HepG2 (cell line): ENCODE results near the gene SUPT4H1. TPM values are rescaled to one million over a fixed set of nuclear protein-coding genes. Genes with fewer than 3 reads are reported as not detected.

Experiments
- GFI1 ChIP-seq: sonication (generic); formaldehyde crosslinking; IDR thresholded peaks from 2 replicates; pipeline ENCODE4 v1.5.0; 2020; ENCODE audit warnings: missing genetic modification reagents, mild to moderate bottlenecking, borderline replicate concordance
- KDM4B ChIP-seq: sonication (generic); formaldehyde crosslinking; IDR thresholded peaks from 2 replicates; pipeline ENCODE4 v1.4.0; 2020; ENCODE audit warnings: missing genetic modification reagents
- LCORL ChIP-seq, 2 experiments: fragments of 450-650 bp in 1 of 2; sonication (generic) in 1 of 2; formaldehyde crosslinking in 1 of 2; IDR thresholded peaks; 2 replicates each; pipeline versions ENCODE4 v1.5.0 to v1.6.1; 2017 to 2020; ENCODE audit warnings: antibody characterized with exemption in 1 of 2, missing genetic modification reagents in 1 of 2
- REL ChIP-seq: sonication (generic); formaldehyde crosslinking; conservative IDR thresholded peaks from 2 replicates; pipeline ENCODE4 v1.8.0; 2022; ENCODE audit warnings: mild to moderate bottlenecking, missing genetic modification reagents, moderate library complexity
- ZFP36L2 ChIP-seq: sonication (generic); formaldehyde crosslinking; IDR thresholded peaks from 2 replicates; pipeline ENCODE4 v1.4.0; 2020; ENCODE audit warnings: missing genetic modification reagents
- ZFP90 ChIP-seq: sonication (generic); formaldehyde crosslinking; IDR thresholded peaks from 2 replicates; pipeline ENCODE4 v1.8.0; 2022; ENCODE audit warnings: missing genetic modification reagents, mild to moderate bottlenecking, inconsistent platforms, borderline replicate concordance
- ZNF558 ChIP-seq: sonication (generic); formaldehyde crosslinking; IDR thresholded peaks from 2 replicates; pipeline ENCODE4 v1.9.0; 2022; ENCODE audit warnings: mild to moderate bottlenecking, missing genetic modification reagents, borderline replicate concordance
- ZZZ3 ChIP-seq: sonication (generic); formaldehyde crosslinking; IDR thresholded peaks from 2 replicates; pipeline ENCODE4 v1.4.0; 2020; ENCODE audit warnings: missing genetic modification reagents, mild to moderate bottlenecking, borderline replicate concordance
- polyA plus RNA-seq, 8 experiments: library from polyadenylated mRNA; depleted of rRNA in 3 of 8; stranded (reverse) in 7 of 8; unstranded in 1 of 8; fragments of >200 nt; fragmentation: Illumina TruSeq in 4 of 8; extraction: Trizol in 4 of 8; gene quantifications; 2 replicates each; pipeline versions ENCODE4 v1.2.1 to v1.2.3, GENCODE V29; 2011 to 2016; ENCODE audit warnings: low read depth in 4 of 8, missing spikeins in 1 of 8, mixed read lengths in 1 of 8; ENCODE audit not compliant: insufficient read depth in 1 of 8
- total RNA-seq, 5 experiments: library from RNA; depleted of rRNA; stranded (reverse); fragments of >200 nt; fragmentation: Illumina TruSeq; extraction: Trizol; gene quantifications; 2 replicates each; pipeline ENCODE4 v1.2.3, GENCODE V29; 2016; ENCODE audit warnings: low read depth in 1 of 5
- TF ChIP-seq, protein P1 (sequence below): sonication (generic); formaldehyde crosslinking; IDR thresholded peaks from one replicate; pipeline ENCODE4 v1.5.1; 2020; ENCODE audit warnings: mild to moderate bottlenecking, missing genetic modification reagents; ENCODE audit errors: not compliant biosample characterization
- TF ChIP-seq, protein P2 (sequence below): sonication (generic); formaldehyde crosslinking; IDR thresholded peaks from 2 replicates; pipeline ENCODE4 v1.4.0; 2020; ENCODE audit warnings: mild to moderate bottlenecking, missing genetic modification reagents
- TF ChIP-seq, protein P3 (sequence below): sonication (generic); formaldehyde crosslinking; IDR thresholded peaks from 2 replicates; pipeline ENCODE4 v1.4.0; 2020; ENCODE audit warnings: missing genetic modification reagents; ENCODE audit errors: not compliant biosample characterization
- TF ChIP-seq, protein P4 (sequence below): sonication (generic); formaldehyde crosslinking; conservative IDR thresholded peaks from 2 replicates; pipeline ENCODE4 v1.8.0; 2022; ENCODE audit warnings: mild to moderate bottlenecking, moderate library complexity, missing genetic modification reagents
- TF ChIP-seq, protein P5 (sequence below), 2 experiments: fragments of 450-650 bp in 1 of 2; sonication (generic) in 1 of 2; formaldehyde crosslinking; IDR thresholded peaks; 2 replicates each; pipeline versions ENCODE4 v1.5.0 to v1.8.0; 2020 to 2022; ENCODE audit warnings: mild to moderate bottlenecking in 1 of 2, missing genetic modification reagents in 1 of 2

The SUPT4H1 gene
- total and polyA plus RNA-seq, 2 of the 13 experiments (the other 11 are each of a cell fraction or from before 2014, with no cell fraction given), result 155 to 244 TPM

DNA sequence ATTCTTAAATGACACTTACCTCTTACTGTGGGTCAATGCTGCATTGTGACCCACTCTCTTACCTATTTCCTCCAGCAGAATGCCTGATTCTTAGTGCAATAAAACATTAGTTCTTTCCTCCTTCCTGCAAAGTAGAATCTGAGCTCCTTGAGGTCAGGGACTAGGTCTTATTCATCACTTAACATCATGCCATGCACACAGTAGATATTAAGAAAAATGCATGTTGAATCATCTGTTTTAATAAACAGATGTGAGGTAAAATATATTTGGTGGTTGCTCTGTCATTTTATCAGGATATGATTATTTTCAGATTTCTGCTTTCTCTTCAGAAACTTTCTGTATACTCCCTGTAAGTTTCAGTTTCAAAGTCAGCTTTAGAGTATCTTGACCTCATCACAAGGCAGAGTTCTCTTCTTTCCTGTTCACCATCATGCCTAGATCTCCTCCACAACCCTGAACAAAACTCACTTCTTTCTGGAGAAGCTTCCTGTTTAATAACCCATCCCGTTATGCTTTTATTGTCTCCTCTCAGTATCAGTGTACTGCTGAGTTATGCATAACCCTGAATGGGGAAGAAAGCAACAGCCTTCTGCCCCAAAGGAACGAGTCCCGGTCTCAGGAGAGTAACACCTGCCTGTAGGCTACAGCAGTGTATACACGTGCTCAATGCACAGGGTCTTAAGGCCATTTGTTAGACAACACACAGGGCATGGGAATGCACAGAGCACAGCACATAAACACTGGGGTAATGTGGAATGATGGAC is 30.3 kb upstream of the SUPT4H1 start (continued):
- TF ChIP-seq, protein P1, sequence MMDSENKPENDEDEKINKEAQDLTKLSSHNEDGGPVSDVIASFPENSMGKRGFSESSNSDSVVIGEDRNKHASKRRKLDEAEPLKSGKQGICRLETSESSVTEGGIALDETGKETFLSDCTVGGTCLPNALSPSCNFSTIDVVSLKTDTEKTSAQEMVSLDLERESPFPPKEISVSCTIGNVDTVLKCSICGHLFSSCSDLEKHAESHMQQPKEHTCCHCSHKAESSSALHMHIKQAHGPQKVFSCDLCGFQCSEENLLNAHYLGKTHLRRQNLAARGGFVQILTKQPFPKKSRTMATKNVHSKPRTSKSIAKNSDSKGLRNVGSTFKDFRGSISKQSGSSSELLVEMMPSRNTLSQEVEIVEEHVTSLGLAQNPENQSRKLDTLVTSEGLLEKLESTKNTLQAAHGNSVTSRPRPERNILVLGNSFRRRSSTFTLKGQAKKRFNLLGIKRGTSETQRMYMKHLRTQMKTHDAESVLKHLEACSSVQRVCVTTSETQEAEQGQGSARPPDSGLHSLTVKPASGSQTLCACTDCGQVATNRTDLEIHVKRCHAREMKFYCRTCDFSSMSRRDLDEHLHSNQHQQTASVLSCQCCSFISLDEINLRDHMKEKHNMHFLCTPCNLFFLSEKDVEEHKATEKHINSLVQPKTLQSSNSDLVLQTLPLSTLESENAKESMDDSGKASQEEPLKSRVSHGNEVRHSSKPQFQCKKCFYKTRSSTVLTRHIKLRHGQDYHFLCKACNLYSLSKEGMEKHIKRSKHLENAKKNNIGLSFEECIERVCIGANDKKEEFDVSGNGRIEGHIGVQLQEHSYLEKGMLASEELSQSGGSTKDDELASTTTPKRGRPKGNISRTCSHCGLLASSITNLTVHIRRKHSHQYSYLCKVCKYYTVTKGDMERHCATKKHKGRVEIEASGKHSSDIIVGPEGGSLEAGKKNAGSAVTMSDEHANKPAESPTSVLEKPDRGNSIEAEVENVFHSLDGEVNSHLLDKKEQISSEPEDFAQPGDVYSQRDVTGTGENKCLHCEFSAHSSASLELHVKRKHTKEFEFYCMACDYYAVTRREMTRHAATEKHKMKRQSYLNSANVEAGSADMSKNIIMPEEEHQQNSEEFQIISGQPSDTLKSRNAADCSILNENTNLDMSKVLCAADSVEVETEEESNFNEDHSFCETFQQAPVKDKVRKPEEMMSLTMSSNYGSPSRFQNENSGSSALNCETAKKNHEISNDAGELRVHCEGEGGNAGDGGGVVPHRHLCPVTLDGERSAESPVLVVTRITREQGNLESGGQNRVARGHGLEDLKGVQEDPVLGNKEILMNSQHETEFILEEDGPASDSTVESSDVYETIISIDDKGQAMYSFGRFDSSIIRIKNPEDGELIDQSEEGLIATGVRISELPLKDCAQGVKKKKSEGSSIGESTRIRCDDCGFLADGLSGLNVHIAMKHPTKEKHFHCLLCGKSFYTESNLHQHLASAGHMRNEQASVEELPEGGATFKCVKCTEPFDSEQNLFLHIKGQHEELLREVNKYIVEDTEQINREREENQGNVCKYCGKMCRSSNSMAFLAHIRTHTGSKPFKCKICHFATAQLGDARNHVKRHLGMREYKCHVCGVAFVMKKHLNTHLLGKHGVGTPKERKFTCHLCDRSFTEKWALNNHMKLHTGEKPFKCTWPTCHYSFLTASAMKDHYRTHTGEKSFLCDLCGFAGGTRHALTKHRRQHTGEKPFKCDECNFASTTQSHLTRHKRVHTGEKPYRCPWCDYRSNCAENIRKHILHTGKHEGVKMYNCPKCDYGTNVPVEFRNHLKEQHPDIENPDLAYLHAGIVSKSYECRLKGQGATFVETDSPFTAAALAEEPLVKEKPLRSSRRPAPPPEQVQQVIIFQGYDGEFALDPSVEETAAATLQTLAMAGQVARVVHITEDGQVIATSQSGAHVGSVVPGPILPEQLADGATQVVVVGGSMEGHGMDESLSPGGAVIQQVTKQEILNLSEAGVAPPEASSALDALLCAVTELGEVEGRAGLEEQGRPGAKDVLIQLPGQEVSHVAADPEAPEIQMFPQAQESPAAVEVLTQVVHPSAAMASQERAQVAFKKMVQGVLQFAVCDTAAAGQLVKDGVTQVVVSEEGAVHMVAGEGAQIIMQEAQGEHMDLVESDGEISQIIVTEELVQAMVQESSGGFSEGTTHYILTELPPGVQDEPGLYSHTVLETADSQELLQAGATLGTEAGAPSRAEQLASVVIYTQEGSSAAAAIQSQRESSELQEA (CRISPR knock-in tag), result no peak
- TF ChIP-seq, protein P2, sequence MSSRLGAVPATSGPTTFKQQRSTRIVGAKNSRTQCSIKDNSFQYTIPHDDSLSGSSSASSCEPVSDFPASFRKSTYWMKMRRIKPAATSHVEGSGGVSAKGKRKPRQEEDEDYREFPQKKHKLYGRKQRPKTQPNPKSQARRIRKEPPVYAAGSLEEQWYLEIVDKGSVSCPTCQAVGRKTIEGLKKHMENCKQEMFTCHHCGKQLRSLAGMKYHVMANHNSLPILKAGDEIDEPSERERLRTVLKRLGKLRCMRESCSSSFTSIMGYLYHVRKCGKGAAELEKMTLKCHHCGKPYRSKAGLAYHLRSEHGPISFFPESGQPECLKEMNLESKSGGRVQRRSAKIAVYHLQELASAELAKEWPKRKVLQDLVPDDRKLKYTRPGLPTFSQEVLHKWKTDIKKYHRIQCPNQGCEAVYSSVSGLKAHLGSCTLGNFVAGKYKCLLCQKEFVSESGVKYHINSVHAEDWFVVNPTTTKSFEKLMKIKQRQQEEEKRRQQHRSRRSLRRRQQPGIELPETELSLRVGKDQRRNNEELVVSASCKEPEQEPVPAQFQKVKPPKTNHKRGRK, result 0 out of 2 replicates have a peak, but pooled peaks have one; percentile 34
- TF ChIP-seq GFI1 (CRISPR knock-in tag) (no peak), REL (CRISPR knock-in tag) (peak; percentile 22; the same call in 1 of the 2 replicates), ZFP90 (CRISPR knock-in tag) (no peak), ZZZ3 (CRISPR knock-in tag) (no peak), LCORL (IDR thresholded peaks at IDR 0.05) (no peak), LCORL (CRISPR knock-in tag; IDR thresholded peaks at IDR 0.05) (no peak), KDM4B (CRISPR knock-in tag) (no peak), ZFP36L2 (CRISPR knock-in tag) (no peak), ZNF558 (CRISPR knock-in tag) (0 out of 2 replicates have a peak, but pooled peaks have one; percentile 45)
- TF ChIP-seq, protein P3, sequence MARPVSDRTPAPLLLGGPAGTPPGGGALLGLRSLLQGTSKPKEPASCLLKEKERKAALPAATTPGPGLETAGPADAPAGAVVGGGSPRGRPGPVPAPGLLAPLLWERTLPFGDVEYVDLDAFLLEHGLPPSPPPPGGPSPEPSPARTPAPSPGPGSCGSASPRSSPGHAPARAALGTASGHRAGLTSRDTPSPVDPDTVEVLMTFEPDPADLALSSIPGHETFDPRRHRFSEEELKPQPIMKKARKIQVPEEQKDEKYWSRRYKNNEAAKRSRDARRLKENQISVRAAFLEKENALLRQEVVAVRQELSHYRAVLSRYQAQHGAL (CRISPR knock-in tag), result no peak
- TF ChIP-seq, protein P4, sequence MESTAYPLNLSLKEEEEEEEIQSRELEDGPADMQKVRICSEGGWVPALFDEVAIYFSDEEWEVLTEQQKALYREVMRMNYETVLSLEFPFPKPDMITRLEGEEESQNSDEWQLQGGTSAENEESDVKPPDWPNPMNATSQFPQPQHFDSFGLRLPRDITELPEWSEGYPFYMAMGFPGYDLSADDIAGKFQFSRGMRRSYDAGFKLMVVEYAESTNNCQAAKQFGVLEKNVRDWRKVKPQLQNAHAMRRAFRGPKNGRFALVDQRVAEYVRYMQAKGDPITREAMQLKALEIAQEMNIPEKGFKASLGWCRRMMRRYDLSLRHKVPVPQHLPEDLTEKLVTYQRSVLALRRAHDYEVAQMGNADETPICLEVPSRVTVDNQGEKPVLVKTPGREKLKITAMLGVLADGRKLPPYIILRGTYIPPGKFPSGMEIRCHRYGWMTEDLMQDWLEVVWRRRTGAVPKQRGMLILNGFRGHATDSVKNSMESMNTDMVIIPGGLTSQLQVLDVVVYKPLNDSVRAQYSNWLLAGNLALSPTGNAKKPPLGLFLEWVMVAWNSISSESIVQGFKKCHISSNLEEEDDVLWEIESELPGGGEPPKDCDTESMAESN (CRISPR knock-in tag), result no peak
- TF ChIP-seq, protein P5, sequence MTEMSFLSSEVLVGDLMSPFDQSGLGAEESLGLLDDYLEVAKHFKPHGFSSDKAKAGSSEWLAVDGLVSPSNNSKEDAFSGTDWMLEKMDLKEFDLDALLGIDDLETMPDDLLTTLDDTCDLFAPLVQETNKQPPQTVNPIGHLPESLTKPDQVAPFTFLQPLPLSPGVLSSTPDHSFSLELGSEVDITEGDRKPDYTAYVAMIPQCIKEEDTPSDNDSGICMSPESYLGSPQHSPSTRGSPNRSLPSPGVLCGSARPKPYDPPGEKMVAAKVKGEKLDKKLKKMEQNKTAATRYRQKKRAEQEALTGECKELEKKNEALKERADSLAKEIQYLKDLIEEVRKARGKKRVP (CRISPR knock-in tag; IDR thresholded peaks at IDR 0.05), result no peak
